ENCODE data around the gene ST7. TPM values are rescaled to one million over a fixed set of nuclear protein-coding genes. Genes with fewer than 3 reads are reported as not detected.

The ST7 gene
- total and polyA plus RNA-seq, 2 of the 13 experiments (the other 11 are each of a cell fraction or from before 2014, with no cell fraction given): 17.3 to 23.5 TPM

DNA sequence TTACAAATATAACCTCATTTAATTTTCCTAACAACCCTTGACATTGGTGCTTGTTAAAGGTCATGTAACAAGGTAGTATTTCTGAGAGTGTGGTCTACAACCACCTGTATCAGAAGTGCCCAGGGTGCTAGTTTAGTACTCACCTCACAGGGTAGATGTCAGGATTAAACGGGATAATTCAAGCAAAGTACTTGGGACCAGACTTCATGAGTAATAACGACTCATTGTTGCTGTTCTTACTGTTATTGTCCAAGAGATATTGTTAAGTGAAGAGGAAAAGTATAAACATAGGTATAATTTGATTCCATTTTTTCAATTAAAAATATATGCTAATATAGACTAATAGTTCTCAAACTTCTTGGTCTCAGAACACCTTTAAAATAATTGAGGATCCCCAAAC is 190.3 kb downstream of the ST7 start:
- ATAC-seq (no peak), FAIRE-seq (no peak), DNase-seq (ENCODE audit: low spot score) (no peak)
- no peak overlapping the region for H3K4me3 ChIP-seq (replicated peaks in 1 of 3; ENCODE audit: insufficient read depth in 1 of 3, low read depth in 2 of 3, low read length in 3 of 3)
- in situ Hi-C loops (cut with HindIII; ENCODE audit: extremely low pct_ligation_motif_present, low pct_unique_long_range_greater_than_20kb): no loop called here
- H3K4me1 ChIP-seq (ENCODE audit: insufficient read depth, low read length): peaks cover 9% of the 10 kb centered on the region
- ChIA-PET POLR2A (no interaction called here), CTCF (ENCODE audit: low intra/inter-chr PET ratio, low total read pairs) (no interaction called here)
- intact Hi-C loops (cut with micrococcal nuclease; ENCODE audit: unreplicated experiment): no loop called here
- H3K27ac ChIP-seq (ENCODE audit: extremely low read length, insufficient read depth, low read length): no peak overlapping the region
- H2AFZ ChIP-seq (ENCODE audit: low read length): no peak overlapping the region
- H3K79me2 ChIP-seq (ENCODE audit: insufficient read depth, low read length): no peaks in the 10 kb centered on the region
- no peaks in the 10 kb centered on the region for H3K9me3 ChIP-seq (ENCODE audit: low read length)
- H3K36me3 ChIP-seq (replicated peaks in 1 of 2; ENCODE audit: control insufficient read depth in 1 of 2, insufficient read depth in 2 of 2, low read length in 2 of 2): peaks cover 3 to 4% of the 10 kb centered on the region in 2 experiments; a peak in 2 of 5 replicates
- H3K27me3 ChIP-seq (ENCODE audit: control insufficient read depth in 1 of 2, insufficient read depth in 2 of 2, low read length in 2 of 2): no peaks in the 10 kb centered on the region
- 98% methylated on average over 2 of the region's 2 CpGs for WGBS (ENCODE audit: low lambda C conversion rate)
- H3K9ac ChIP-seq (ENCODE audit: insufficient read depth, low read depth, low read length): no peak overlapping the region
- no peak overlapping the region for H3K4me2 ChIP-seq (ENCODE audit: low read depth, low read length)
- no TSS peak for BruUV-seq (replicated peaks)
- no peaks in the 10 kb centered on the region for H4K20me1 ChIP-seq (ENCODE audit: insufficient read depth, low read length)
- TF ChIP-seq, protein P1, sequence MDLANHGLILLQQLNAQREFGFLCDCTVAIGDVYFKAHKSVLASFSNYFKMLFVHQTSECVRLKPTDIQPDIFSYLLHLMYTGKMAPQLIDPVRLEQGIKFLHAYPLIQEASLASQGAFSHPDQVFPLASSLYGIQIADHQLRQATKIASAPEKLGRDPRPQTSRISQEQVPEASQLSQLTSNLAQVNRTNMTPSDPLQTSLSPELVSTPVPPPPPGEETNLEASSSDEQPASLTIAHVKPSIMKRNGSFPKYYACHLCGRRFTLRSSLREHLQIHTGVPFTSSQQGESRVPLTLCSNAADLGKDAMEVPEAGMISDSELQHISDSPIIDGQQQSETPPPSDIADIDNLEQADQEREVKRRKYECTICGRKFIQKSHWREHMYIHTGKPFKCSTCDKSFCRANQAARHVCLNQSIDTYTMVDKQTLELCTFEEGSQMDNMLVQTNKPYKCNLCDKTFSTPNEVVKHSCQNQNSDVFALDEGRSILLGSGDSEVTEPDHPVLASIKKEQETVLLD (CRISPR knock-in tag; IDR thresholded peaks at IDR 0.05; ENCODE audit: low read depth): no peak
- TF ChIP-seq ZFX (CRISPR knock-in tag; IDR thresholded peaks at IDR 0.05; ENCODE audit: low read depth): no peak
- TF ChIP-seq, protein P2, sequence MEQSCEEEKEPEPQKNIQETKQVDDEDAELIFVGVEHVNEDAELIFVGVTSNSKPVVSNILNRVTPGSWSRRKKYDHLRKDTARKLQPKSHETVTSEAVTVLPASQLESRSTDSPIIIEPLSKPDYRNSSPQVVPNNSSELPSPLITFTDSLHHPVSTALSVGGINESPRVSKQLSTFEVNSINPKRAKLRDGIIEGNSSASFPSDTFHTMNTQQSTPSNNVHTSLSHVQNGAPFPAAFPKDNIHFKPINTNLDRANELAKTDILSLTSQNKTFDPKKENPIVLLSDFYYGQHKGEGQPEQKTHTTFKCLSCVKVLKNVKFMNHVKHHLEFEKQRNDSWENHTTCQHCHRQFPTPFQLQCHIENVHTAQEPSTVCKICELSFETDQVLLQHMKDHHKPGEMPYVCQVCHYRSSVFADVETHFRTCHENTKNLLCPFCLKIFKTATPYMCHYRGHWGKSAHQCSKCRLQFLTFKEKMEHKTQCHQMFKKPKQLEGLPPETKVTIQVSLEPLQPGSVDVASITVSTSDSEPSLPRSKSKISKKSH (CRISPR knock-in tag; IDR thresholded peaks at IDR 0.05; ENCODE audit: borderline replicate concordance): no peak
- TF ChIP-seq ZFP90 (CRISPR knock-in tag; IDR thresholded peaks at IDR 0.05; ENCODE audit: borderline replicate concordance): no peak
- TF ChIP-seq RBAK (CRISPR knock-in tag; IDR thresholded peaks at IDR 0.05): no peak
- TF ChIP-seq, protein P3, sequence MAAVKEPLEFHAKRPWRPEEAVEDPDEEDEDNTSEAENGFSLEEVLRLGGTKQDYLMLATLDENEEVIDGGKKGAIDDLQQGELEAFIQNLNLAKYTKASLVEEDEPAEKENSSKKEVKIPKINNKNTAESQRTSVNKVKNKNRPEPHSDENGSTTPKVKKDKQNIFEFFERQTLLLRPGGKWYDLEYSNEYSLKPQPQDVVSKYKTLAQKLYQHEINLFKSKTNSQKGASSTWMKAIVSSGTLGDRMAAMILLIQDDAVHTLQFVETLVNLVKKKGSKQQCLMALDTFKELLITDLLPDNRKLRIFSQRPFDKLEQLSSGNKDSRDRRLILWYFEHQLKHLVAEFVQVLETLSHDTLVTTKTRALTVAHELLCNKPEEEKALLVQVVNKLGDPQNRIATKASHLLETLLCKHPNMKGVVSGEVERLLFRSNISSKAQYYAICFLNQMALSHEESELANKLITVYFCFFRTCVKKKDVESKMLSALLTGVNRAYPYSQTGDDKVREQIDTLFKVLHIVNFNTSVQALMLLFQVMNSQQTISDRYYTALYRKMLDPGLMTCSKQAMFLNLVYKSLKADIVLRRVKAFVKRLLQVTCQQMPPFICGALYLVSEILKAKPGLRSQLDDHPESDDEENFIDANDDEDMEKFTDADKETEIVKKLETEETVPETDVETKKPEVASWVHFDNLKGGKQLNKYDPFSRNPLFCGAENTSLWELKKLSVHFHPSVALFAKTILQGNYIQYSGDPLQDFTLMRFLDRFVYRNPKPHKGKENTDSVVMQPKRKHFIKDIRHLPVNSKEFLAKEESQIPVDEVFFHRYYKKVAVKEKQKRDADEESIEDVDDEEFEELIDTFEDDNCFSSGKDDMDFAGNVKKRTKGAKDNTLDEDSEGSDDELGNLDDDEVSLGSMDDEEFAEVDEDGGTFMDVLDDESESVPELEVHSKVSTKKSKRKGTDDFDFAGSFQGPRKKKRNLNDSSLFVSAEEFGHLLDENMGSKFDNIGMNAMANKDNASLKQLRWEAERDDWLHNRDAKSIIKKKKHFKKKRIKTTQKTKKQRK (IDR thresholded peaks at IDR 0.05; ENCODE audit: low read length): no peak
- no peak for TF ChIP-seq FIP1L1 (IDR thresholded peaks at IDR 0.05; ENCODE audit: borderline replicate concordance, insufficient read depth, low read depth, low read length)
- TF ChIP-seq KDM6A (CRISPR knock-in tag; IDR thresholded peaks at IDR 0.05; ENCODE audit: low read depth): no peak
- TF ChIP-seq ZMYM4 (CRISPR knock-in tag; IDR thresholded peaks at IDR 0.05): no peak
- no peak for TF ChIP-seq ZNF83 (CRISPR knock-in tag; IDR thresholded peaks at IDR 0.05; ENCODE audit: borderline replicate concordance)
- TF ChIP-seq SCMH1 (CRISPR knock-in tag; IDR thresholded peaks at IDR 0.05; ENCODE audit: borderline replicate concordance): no peak
- TF ChIP-seq MTA1 (CRISPR knock-in tag; IDR thresholded peaks at IDR 0.05; ENCODE audit: borderline replicate concordance): no peak
- TF ChIP-seq, protein P4, sequence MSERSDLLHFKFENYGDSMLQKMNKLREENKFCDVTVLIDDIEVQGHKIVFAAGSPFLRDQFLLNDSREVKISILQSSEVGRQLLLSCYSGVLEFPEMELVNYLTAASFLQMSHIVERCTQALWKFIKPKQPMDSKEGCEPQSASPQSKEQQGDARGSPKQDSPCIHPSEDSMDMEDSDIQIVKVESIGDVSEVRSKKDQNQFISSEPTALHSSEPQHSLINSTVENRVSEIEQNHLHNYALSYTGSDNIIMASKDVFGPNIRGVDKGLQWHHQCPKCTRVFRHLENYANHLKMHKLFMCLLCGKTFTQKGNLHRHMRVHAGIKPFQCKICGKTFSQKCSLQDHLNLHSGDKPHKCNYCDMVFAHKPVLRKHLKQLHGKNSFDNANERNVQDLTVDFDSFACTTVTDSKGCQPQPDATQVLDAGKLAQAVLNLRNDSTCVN (CRISPR knock-in tag; IDR thresholded peaks at IDR 0.05; ENCODE audit: borderline replicate concordance): no peak
- TF ChIP-seq PCBP1 (IDR thresholded peaks at IDR 0.05; ENCODE audit: borderline replicate concordance, low read depth, low read length): no peak
- TF ChIP-seq FOXA3 (CRISPR knock-in tag; IDR thresholded peaks at IDR 0.05): no peak
- no peak for TF ChIP-seq MBNL3 (CRISPR knock-in tag; conservative IDR thresholded peaks at IDR 0.05)
- no peak for TF ChIP-seq ZNF598 (CRISPR knock-in tag; IDR thresholded peaks at IDR 0.05; ENCODE audit: borderline replicate concordance)
- no peak for TF ChIP-seq GABPA (IDR thresholded peaks at IDR 0.05; ENCODE audit: low read depth, low read length)
- TF ChIP-seq GABPA (CRISPR knock-in tag; IDR thresholded peaks at IDR 0.05; ENCODE audit: low read depth): no peak
